Vagina (tissue), 2 donors: ENCODE results near the gene FGF14. TPM values are rescaled to one million over a fixed set of nuclear protein-coding genes. Genes with fewer than 3 reads are reported as not detected.

Source experiments
- DNase-seq, 2 donors: peaks; one replicate each; pipeline ENCODE4 v3.0.0-alpha.2; 2017; ENCODE audit errors: extremely low spot score in 2 of 2
- H3K27ac ChIP-seq: fragments of 200-600 bp; sonication (generic); one replicate; pipeline ENCODE4 v1.5.1; 2019
- H3K27me3 ChIP-seq: fragments of 200-600 bp; sonication (generic); one replicate; pipeline ENCODE4 v1.5.1; 2019
- H3K36me3 ChIP-seq, 2 donors: fragments of 200-600 bp; sonication (generic); one replicate each; pipeline ENCODE4 v1.5.1; 2017 to 2019
- H3K4me1 ChIP-seq: fragments of 200-600 bp; sonication (generic); one replicate; pipeline ENCODE4 v1.5.1; 2019
- H3K4me3 ChIP-seq, 2 donors: fragments of 200-600 bp; sonication (generic); 1 replicate in 1 of 2; 2 replicates in 1 of 2; pipeline ENCODE4 v1.5.1; 2016 to 2019
- H3K9me3 ChIP-seq: fragments of 200-600 bp; sonication (generic); one replicate; pipeline ENCODE4 v1.5.1; 2019
- CTCF ChIP-seq, 3 experiments: fragments of 450-650 bp in 2 of 3; fragments of 200-600 bp in 1 of 3; sonication (generic) in 1 of 3; IDR thresholded peaks; one replicate each; pipeline ENCODE4 v1.5.1; 2017 to 2019; ENCODE audit warnings: antibody characterized with exemption in 3 of 3, mild to moderate bottlenecking in 2 of 3, moderate library complexity in 2 of 3
- POLR2A ChIP-seq, 2 donors: fragments of 450-650 bp; IDR thresholded peaks; one replicate each; pipeline ENCODE4 v1.6.1; 2017; ENCODE audit warnings: antibody characterized with exemption in 2 of 2, mild to moderate bottlenecking in 2 of 2, moderate library complexity in 2 of 2
- POLR2AphosphoS5 ChIP-seq, 2 donors: sonication (generic); formaldehyde crosslinking; IDR thresholded peaks; one replicate each; pipeline ENCODE4 v1.9.0; 2017; ENCODE audit warnings: antibody characterized with exemption in 2 of 2, mild to moderate bottlenecking in 2 of 2, low read depth in 1 of 2; ENCODE audit not compliant: insufficient read depth in 1 of 2
- intact Hi-C: fragments of 100-400 bp; cut with DNase I; formaldehyde crosslinking; loops from one replicate; pipeline ENCODE4 v1.15.1; 2023
- total RNA-seq: library from RNA; depleted of rRNA; stranded (reverse); fragments of >200 nt; gene quantifications from one replicate; pipeline ENCODE4 v1.2.3, GENCODE V29; 2016

The FGF14 gene
- total RNA-seq, 1 donor from 2014 or later, result 3.4 TPM

- Histone ChIP-seq H3K4me1 (no peaks in the 10 kb centered on the region), H3K4me3 (no peak overlapping the region), H3K9me3 (no peaks in the 10 kb centered on the region), H3K27me3 (no peaks in the 10 kb centered on the region), H3K36me3 (no peaks in the 10 kb centered on the region), H3K27ac (no peak overlapping the region)
- intact Hi-C loops, result no loop called here
- DNase-seq, result no peak
- no peak for TF ChIP-seq CTCF (IDR thresholded peaks at IDR 0.05)
- no peak for TF ChIP-seq POLR2AphosphoS5 (IDR thresholded peaks at IDR 0.05; ENCODE audit: insufficient read depth in 1 of 2, low read depth in 1 of 2)
- no peak for TF ChIP-seq POLR2A (IDR thresholded peaks at IDR 0.05)
Observed at GRCh38 chr13:101875091-101875490, 526.8 kb downstream of the FGF14 start.

- TF ChIP-seq POLR2A (IDR thresholded peaks at IDR 0.05), result no peak
- no peak for TF ChIP-seq POLR2AphosphoS5 (IDR thresholded peaks at IDR 0.05; ENCODE audit: insufficient read depth in 1 of 2, low read depth in 1 of 2)
- no peak for TF ChIP-seq CTCF (IDR thresholded peaks at IDR 0.05)
- H3K4me3 ChIP-seq, result no peak overlapping the region
- DNase-seq, result no peak
- no peak overlapping the region for H3K27ac ChIP-seq
- H3K27me3 ChIP-seq, result no peaks in the 10 kb centered on the region
- H3K36me3 ChIP-seq, result no peaks in the 10 kb centered on the region
- no peaks in the 10 kb centered on the region for H3K4me1 ChIP-seq
- intact Hi-C loops, result no loop called here
- H3K9me3 ChIP-seq, result no peaks in the 10 kb centered on the region
Observed at GRCh38 chr13:101869553-101869952, 532.3 kb downstream of the FGF14 start.

- no peak for TF ChIP-seq POLR2AphosphoS5 (IDR thresholded peaks at IDR 0.05; ENCODE audit: insufficient read depth in 1 of 2, low read depth in 1 of 2)
- TF ChIP-seq POLR2A (IDR thresholded peaks at IDR 0.05), result no peak
- TF ChIP-seq CTCF (IDR thresholded peaks at IDR 0.05), result no peak
- no peaks in the 10 kb centered on the region for H3K9me3 ChIP-seq
- H3K27me3 ChIP-seq, result no peaks in the 10 kb centered on the region
- no peaks in the 10 kb centered on the region for H3K36me3 ChIP-seq
- intact Hi-C loops, result no loop called here
- H3K4me1 ChIP-seq, result no peaks in the 10 kb centered on the region
- DNase-seq, result no peak
- H3K4me3 ChIP-seq, result no peak overlapping the region
- H3K27ac ChIP-seq, result no peak overlapping the region
Observed at GRCh38 chr13:101868585-101869469, 533.0 kb downstream of the FGF14 start.

DNA sequence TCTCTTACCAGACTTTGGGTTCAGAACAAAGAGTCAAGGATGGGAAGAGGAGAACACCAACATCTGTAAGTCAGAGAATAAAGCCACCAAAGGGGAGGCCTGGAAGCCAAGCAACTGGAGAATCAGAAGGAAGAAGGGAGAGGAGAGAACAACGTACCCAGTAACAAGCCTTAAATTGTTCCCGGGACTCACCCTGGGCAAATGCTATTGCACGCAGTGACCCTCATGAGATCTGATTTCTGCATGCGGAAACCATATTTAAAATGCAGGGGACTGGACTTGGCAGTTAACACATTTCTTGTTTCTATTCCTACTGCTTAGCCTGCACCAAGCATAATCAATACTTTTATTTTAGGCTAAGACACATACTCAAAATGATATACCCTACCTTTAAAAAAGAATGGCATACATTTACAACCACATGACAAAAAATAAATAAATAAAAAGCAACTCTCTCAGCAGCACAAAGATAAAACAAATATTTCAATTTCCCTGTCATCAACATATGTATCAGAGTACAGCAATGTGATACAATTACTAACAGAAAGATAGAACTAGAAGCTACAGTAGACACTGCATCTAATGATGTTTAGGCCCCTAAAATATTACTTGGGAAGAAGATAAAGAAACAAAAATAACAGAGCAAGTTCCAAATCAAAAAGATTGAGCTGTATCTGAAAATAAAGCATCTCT is 534.8 kb downstream of the FGF14 start:
- H3K4me1 ChIP-seq, result no peaks in the 10 kb centered on the region
- H3K36me3 ChIP-seq, result no peaks in the 10 kb centered on the region
- intact Hi-C loops, result no loop called here
- TF ChIP-seq CTCF (IDR thresholded peaks at IDR 0.05), result no peak
- TF ChIP-seq POLR2A (IDR thresholded peaks at IDR 0.05), result no peak
- no peak for TF ChIP-seq POLR2AphosphoS5 (IDR thresholded peaks at IDR 0.05; ENCODE audit: insufficient read depth in 1 of 2, low read depth in 1 of 2)
- no peaks in the 10 kb centered on the region for H3K27me3 ChIP-seq
- H3K9me3 ChIP-seq, result no peaks in the 10 kb centered on the region
- H3K27ac ChIP-seq, result no peak overlapping the region
- H3K4me3 ChIP-seq, result no peak overlapping the region
- DNase-seq, result no peak

GRCh38 chr13:101858860-101859259 is 543.0 kb downstream of the FGF14 start:
- Histone ChIP-seq H3K9me3 (no peaks in the 10 kb centered on the region), H3K27me3 (no peaks in the 10 kb centered on the region), H3K4me3 (no peak overlapping the region), H3K27ac (no peak overlapping the region), H3K36me3 (no peaks in the 10 kb centered on the region), H3K4me1 (no peaks in the 10 kb centered on the region)
- DNase-seq, result no peak
- TF ChIP-seq POLR2AphosphoS5 (IDR thresholded peaks at IDR 0.05; ENCODE audit: insufficient read depth in 1 of 2, low read depth in 1 of 2) (no peak), POLR2A (IDR thresholded peaks at IDR 0.05) (no peak)
- intact Hi-C loops, result no loop called here
